ENCODE data around the gene CASP3.
"Not testable (repeated sequence)": the region's sequence is repeated elsewhere in the genome, so short reads cannot be mapped to it uniquely, and the experiment has no call there.

CASP3 gene

DNA sequence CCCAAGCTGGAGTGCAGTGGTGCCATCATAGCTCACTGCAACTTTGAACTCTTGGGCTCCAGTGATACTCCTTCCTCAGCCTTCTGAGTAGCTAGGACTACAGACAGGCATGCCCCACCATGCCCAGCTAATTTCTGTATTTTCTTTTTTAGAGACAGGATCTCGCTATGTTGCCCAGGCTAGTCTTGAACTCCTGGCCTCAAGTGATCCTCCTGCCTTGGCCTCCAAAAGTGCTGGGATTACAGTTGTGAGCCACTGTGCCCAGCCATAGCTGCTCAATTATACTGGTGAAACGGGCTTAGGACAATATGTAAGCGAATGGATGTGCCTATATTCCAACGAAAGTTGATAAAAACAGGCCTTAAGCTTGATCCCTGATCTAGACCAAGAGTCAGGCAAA lies 13.1 kb downstream of the CASP3 start:
- DNase-seq (ENCODE audit: low spot score) = no peak

DNA sequence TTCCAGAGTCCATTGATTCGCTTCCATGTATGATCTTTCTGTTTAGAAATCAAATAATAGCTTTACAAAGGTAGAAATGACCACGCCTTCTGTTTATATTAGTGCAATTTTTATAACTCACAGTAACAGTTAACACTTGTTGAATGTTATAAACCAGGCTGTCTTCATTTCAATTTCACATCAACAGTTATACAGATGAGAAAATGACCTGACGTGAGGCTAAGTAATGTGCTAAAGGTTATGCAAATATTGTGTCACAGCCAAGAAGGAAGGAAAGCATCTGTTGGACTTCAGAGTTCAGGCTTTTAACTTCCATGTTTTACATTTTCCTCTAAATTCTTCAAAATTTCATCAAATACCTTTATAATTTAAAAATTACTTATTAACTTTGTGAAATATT lies 13.9 kb downstream of the CASP3 start:
- DNase-seq (ENCODE audit: low spot score) = no peak

DNA sequence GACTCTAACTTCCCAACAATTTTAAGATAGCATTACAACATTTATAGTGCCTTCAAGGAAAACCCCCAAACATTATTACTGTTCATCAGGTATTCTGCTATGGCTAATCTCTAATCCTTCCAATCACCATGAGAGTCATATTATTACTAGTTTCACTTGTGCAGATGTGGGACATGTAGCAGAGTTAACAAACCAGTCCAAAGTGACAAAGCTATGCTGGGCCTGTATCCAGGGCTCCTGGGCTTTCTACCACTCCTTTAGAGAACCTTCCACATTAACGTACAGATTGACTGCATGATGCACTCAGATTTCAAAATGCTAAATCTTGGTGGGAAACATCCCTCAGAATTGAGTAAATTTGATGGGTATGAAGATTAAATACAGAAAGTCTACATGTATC lies 16.4 kb downstream of the CASP3 start:
- DNase-seq (ENCODE audit: low spot score) = no peak

DNA sequence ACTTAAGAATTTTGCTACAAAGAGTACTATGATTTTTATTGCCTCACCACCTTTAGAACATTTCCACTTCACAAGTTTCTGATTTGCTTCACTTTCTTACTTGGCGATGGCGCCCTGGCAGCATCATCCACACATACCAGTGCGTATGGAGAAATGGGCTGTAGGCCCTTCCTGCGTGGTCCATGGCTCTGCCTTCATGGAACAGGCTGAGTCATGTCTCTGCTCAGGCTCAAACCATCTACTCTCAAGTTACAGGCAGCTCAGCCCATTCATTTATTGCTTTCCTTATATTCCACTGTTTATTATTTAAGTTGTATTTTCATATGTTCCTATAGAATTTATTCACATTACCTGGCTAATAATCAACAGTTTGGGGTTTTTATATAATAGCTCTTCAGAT lies 21.1 kb downstream of the CASP3 start:
- DNase-seq (ENCODE audit: low spot score) = no peak

DNA sequence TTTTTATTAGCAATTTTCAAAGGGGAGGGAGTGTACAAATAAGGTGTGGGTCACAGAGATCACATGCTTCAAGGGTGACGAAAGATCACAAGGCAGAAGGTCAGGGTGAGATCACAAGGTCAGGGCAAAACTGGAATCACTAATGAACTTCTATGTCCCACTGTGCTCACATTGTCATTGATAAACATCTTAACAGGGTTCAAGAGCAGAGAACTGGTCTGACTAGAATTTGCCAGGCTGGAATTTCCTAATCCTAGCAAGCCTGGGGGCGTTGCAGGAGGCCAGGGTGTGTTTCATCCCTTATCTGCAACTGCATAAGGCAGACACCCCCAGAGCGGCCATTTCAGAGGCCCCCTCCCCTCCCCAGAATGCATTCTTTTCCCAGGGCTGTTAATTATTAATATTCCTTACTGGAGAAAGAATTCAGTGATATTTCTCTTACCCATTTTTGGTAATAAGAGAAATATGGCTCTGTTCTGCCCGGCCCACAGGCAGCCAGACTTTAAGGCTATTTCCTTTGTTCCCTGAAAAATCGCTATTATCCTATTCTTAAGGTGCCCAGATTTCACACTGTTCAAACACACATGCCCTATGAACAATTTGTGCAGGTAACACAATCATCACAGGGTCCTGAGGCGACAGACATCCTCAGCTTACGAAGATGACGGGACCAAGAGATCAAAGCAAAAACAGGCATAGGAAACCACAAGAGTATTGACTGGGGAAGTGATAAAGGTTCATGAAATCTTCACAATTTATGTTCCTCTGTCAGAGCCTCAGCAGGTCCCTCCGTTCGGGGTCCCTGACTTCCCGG lies 23.3 kb downstream of the CASP3 start:
- DNase-seq (ENCODE audit: low spot score) = not testable (repeated sequence)

DNA sequence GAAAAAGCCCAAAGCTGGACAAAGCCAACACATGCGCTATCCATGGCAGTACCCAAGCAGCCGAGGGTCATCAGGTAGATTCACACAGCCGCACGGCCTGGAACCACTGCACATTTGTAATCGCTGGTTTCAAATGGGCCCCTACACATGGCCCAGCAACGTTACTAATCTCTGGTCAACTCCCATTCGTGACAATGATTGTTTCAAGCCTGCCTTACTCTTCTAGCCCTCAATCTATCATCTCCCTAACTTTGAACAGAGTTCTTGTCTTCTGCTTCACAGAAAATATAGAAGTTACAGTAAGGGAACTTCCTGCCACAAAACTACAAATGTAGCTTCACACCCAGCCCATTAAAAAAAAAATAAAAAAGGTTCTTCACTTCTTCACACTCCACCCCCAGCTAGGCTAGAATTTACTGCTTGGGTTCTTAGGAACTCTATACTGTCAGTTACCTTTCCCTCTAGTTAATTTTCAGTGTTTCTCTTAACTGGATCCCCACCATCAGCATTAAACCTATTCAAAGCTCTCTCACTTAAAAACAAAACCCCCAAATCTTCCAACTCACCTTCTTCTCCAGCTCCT lies 24.2 kb downstream of the CASP3 start:
- no peak for DNase-seq (ENCODE audit: low spot score)

DNA sequence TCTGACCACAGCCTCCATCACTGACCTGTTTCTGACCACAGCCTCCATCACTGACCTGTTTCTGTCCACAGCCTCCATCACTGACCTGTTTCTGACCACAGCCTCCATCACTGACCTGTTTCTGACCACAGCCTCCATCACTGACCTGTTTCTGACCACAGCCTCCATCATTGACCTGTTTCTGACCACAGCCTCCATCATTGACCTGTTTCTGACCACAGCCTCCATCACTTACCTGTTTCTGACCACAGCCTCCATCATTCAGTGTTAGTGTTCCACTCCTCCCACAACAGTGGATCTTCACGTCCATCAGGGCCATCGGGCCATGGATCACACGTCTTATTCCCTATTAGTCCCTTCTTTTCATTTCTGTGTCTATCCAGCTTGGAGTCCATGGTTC lies 24.7 kb downstream of the CASP3 start:
- not testable (repeated sequence) for DNase-seq (ENCODE audit: low spot score)

DNA sequence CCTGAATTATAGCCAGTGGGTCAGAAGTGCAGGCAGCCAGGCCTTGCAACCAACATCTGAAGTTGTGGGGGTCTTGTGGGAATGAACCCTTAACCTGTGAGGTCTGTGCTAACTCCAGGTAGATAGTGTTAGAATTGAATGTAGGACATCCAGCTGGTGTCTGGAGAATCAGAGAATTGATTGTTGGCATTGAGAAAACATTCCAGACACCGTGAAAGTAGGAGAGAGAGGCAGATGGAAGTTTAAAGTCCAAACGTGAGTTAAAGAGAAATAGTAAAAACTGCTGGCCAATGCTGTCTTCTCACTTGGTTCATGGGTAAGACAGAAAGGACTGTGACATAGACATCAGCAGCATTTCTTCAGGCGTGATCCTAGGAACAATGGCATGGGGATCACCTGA lies 27.7 kb downstream of the CASP3 start:
- no peak for DNase-seq (ENCODE audit: low spot score)

DNA sequence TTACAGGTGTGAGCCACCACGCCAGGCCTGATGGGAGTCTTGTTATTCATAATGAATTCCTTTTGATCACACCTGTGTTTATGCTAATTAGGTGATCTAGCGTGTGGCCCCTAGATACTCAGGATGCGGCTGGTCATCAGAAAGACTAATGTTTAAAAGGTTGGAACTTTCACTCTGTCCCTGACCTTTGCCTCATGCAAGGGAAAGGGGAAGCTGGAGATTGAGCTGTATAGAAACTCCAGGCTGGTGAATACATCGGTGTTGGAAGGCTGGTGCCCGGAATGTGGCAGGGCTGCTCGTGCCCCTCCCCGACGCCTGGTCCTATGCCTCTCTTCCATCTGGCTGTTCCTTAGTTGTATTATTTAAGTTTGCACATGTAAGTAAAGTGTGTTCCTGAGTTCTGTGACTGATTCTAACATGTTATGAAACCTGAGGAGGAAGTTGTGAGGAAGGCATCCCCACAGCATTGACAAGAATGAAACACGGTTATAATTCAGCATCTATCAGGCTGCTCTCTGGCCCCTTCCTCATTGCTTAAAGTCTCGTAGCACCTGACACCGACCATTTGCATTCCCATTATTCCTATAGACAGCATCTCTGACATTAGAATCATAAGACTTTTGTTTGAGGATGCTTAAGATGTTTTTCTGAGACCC lies 28.9 kb downstream of the CASP3 start:
- DNase-seq (ENCODE audit: low spot score) = no peak

DNA sequence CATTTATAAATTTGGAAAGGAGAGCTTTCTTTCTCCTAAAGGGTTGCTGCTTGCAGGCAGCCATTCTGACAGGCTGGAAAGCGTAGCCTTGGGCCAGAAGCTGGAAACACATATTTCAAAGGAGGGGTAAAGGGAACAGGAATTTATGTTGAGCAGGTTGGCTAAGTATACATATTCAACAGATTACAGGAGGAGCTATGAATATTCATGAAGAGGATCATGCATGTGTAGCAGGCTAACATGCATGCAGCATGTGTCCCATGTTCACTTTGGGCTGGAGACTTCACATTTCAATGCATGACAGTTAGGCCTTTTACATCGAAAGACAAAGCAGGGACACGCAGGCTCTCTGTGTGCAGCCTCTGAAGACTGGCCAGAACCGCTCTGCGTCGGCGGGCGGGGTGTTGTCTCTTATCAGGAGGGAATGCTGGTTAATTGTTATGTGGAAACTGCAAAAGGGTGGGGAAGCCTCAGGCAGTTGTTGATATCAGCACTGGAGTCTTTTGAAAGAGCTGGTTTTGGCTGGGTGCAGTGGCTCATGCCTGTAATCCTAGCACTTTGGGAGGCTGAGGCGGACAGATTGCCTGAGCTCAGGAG lies 31.5 kb downstream of the CASP3 start:
- no peak for DNase-seq (ENCODE audit: low spot score)

DNA sequence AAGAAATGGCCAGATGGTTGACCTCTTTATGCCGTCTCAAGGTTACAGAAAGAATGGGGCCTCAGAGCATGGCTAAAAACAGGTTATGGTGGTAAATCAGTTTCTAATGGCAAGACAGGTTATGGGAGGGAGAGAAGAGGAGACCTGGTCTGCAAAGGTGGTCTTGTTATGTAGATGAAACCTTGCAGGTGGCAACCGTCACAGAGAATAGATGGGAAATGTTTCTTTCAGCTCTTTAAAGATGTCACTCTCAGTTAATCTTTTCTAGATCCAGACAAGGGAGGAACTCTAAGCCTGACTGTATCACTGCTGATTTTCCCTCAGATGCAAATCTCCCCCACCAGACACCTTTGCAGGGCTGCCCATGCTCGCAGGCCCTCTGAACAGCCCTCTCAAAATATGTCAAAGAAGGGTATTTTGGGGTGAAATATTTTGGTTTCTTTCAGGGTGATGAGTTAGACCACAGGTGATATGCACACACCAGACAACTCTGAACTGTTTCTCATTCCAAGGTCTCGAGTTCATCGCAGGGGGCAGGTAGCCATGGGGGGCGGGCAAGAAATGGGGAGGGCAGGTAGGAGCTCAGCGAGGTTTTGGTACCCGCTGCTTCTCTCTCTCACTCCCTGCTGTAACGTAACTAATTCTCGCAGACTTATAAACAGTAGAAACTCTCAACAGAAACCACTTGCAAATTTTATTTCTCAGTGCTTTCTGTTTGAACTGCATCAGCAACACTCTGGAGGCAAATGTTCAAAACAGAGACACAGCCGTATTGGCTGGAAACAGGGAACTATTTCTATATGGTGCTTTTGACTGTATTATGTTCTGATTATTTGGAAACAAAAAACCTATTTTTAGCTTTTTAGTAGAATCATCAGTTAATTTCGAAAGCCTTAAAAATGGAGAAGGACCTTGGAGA lies 32.4 kb downstream of the CASP3 start:
- no peak for DNase-seq (ENCODE audit: low spot score)

DNA sequence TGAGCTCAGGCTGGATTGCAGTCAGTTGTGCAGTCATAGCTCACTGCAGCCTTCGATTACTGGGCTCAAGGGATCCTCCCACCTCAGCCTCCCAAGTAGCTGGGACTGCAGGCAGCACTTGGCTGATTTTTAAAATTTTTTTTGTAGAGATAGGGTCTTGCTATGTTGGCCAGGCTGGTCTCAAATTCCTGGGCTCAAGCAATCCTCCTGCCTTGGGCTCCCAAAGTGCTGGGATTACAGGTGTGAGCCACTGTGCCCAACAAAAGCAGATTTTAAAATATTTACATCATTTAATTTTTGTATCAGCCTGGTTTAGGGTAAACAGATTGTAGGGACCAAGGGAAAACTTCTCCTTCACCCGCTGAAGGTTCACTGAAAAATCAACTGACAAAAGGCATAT lies 33.1 kb downstream of the CASP3 start:
- DNase-seq (ENCODE audit: low spot score) = not testable (repeated sequence)

DNA sequence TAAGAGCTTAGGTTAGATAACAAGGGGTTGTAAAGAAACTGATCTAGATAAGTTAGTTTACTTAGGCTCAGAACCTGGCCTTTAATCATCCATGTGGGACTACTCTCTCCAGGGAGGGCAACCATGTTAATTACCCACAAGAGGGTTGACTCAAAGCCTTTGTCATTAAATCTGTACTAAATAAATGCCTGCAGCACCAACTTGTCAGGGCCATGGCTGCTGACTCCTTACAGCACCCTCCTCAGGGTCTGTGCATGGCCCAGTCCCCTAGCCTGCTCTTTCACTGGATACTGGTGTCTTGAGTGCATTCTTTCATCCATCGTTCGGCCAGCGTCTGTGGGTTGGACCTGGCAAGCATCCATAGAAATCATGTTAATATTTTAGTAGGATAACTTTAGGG lies 34.7 kb downstream of the CASP3 start:
- DNase-seq (ENCODE audit: low spot score) = no peak

DNA sequence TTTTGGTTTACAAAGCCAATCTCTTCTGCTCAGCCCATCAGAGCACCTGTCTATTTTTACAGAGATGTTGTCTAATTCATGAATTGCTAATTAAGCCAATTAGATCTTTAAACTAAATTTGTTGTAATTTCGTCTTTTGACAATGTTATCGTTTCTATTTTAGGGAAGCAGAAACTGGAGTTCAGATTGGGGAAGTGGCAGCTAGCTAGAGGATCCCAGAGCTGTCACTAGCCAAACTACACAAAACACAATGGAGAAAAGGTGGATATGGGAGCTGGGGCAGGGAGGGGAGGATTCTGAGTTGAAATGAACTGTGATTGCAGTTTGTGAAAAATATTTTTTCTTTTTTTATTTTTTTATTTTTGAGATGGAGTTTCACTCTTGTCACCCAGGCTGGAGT lies 35.8 kb downstream of the CASP3 start:
- no peak for DNase-seq (ENCODE audit: low spot score)

DNA sequence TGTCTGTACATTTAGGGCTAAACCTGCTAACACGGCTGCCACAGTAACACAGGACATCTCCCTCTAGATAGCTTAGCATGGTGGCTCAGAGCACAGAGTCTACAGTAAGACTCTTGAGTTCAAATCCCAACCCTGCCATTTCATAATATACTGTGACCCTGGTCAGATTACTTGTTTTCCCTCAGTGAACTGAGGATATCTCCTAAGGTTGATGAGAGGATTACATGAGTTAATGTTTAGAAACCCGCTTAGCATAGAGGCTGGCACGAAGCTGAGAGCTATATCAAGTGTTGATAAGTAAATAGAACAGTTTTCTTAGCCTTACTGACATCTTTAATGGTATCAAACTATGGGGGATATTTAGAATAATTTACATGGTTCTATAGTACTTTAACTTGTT lies 37.2 kb downstream of the CASP3 start:
- DNase-seq (ENCODE audit: low spot score) = no peak

DNA sequence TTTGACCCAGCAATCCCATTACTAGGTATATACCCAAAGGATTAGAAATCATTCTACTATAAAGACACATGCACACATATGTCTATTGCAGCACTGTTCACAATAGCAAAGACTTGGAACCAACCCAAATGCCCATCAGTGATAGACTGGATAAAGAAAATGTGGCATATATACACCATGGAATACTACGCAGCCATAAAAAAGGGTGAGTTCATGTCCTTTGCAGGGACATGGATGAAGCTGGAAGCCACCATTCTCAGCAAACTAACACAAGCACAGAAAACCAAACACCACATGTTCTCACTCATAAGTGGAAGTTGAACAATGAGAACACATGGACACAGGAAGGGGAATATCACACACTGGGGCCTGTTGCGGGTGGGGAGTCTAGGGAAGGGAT lies 41.8 kb downstream of the CASP3 start:
- not testable (repeated sequence) for DNase-seq (ENCODE audit: low spot score)

DNA sequence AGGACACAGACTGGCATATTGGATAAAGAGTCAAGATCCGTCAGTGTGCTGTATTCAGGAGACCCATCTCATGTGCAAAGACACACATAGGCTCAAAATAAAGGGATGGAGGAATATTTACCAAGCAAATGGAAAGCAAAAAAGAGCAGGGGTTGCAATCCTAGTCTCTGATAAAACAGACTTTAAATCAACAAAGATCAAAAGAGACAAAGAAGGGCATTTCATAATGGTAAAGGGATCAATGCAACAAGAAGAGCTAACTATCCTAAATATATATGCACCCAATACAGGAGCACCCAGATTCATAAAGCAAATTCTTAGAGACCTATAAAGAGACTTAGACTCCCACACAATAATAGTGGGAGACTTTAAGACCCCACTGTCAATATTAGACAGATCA lies 46.4 kb downstream of the CASP3 start:
- DNase-seq (ENCODE audit: low spot score) = not testable (repeated sequence)

DNA sequence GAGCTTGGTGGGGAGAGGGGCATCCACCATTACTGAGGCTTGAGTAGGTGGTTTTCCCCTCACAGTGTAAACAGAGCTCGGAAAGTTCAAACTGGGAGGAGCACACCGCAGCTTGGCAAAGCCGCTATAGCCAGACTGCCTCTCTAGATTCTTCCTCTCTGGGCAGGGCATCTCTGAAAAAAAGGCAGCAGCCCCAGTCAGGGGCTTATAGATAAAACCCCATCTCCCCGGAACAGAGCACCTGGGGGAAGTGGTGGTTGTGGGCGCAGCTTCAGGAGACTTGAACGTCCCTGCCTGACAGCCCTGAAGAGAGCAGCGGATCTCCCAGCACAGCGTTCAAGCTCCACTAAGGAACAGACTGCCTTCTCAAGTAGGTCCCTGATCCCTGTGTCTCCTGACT lies 48.3 kb downstream of the CASP3 start:
- not testable (repeated sequence) for DNase-seq (ENCODE audit: low spot score)

DNA sequence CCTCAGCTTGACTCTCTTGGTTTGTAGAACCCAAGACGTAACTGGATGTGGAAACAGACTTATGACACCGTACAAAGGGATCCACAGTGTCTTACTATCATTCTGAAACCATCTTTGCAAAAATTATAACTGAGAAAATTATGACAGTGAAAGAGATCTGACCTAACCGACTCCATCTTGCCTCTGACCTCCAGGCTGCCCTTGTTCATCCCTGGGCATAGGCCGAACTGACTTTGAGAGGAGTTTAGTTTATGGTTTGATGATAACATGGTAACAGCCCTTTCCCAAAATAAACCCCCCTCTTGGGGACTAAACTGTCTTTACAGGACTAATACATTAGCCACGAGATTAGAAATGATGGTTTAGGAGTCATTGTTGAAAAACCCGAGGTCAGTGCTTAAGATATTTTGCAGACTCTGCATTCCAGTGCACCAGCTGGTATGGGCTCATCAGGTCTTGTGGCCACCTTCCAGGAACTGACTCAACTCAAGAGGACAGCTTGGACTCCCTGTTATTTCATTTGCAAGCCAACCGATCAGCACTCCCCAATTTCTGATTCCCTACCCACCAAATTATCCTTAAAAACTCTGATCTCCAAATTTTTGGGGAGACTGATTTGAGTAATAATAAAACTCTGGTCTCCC lies 49.6 kb downstream of the CASP3 start:
- no peak for DNase-seq (ENCODE audit: low spot score)

DNA sequence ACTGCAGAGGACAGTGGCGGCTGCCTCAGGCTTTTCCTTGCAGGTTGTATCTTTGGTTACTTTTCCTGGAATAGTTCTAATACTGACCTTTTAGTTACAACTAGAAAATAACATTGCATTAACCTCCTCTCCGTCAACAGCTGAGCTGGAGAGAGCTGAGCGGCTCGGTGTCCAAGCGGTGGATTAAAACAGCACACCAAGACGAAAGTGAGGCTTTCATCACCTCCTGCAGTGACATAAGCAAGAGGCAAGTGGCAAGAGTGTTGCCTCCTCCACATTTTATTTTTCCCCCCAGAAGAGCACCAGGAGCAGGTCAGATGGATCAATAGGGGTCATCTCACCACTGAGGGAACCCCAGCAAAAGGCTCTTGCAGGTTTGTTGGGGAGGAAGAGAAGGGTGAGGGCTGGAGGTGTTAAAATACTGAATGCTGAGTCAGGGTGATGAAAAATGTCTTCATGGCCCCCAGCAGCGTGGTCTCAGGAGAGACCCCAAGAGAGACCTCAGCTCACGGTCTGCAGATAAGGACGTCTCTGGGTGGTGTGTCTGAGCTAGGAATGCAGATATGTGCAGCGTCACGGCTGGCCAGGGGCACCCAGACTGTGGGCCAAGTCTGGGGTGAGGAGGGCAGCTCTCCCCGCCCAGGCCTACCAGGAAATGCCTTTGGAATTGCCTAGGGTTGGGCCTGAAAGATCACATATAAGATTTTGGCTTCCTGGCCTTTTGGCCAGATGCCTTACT lies 50.3 kb downstream of the CASP3 start:
- DNase-seq (ENCODE audit: low spot score) = no peak

Data from hematopoietic multipotent progenitor cell treated with erythropoietin and hydrocortisone succinate and interleukin-3 and kit ligand, for 15 days (in vitro differentiated cells).